Neural cell (in vitro differentiated cells): ENCODE measurements around the gene HHIPL1. TPM values are rescaled to one million over a fixed set of nuclear protein-coding genes. Genes with fewer than 3 reads are reported as not detected.

Experiments used
- H2AFZ ChIP-seq: fragments of 200-600, 300-800 bp; sonication (generic), shearing (Covaris generic); 2 replicates; pipeline ENCODE4 v1.6.0; 2014; ENCODE audit warnings: low read depth, mild to moderate bottlenecking, antibody characterized with exemption, low read length, moderate library complexity
- H3F3A ChIP-seq: fragments of 200-600 bp; shearing (Covaris generic); 2 replicates; pipeline ENCODE4 v1.6.1; 2016; ENCODE audit warnings: mild to moderate bottlenecking, moderate library complexity, mixed read lengths, antibody characterized with exemption, low read length; ENCODE audit not compliant: insufficient read depth, poor library complexity, severe bottlenecking
- H3K27ac ChIP-seq: fragments of 200-600, 300-800 bp; sonication (generic), shearing (Covaris generic); 2 replicates; pipeline ENCODE4 v1.5.1; 2014; ENCODE audit warnings: mild to moderate bottlenecking, low read length, moderate library complexity
- H3K27me3 ChIP-seq: fragments of 300-800, 200-600 bp; sonication (generic), shearing (Covaris generic); 2 replicates; pipeline ENCODE4 v1.6.0; 2014; ENCODE audit warnings: mild to moderate bottlenecking, low read depth, low read length, moderate library complexity; ENCODE audit not compliant: insufficient read depth
- H3K36me3 ChIP-seq: fragments of 300-800, 200-600 bp; sonication (generic), shearing (Covaris generic); 2 replicates; pipeline ENCODE4 v1.5.1; 2014; ENCODE audit warnings: mild to moderate bottlenecking, antibody characterized with exemption, low read length, moderate library complexity; ENCODE audit not compliant: insufficient read depth
- H3K4me2 ChIP-seq: fragments of 300-800, 200-600 bp; sonication (generic), shearing (Covaris generic); 2 replicates; pipeline ENCODE4 v1.6.0; 2014; ENCODE audit warnings: mild to moderate bottlenecking, low read length
- H3K4me3 ChIP-seq: fragments of 300-800, 200-600 bp; sonication (generic), shearing (Covaris generic); 2 replicates; pipeline ENCODE4 v1.5.1; 2014; ENCODE audit warnings: mild to moderate bottlenecking, low read length, moderate library complexity
- H3K79me2 ChIP-seq: fragments of 200-600 bp; shearing (Covaris generic); replicated peaks from 2 replicates; pipeline ENCODE4 v1.6.0; 2014; ENCODE audit warnings: mild to moderate bottlenecking, low read length, moderate library complexity; ENCODE audit not compliant: insufficient read depth
- H3K9ac ChIP-seq: fragments of 300-800, 200-600 bp; sonication (generic), shearing (Covaris generic); 2 replicates; pipeline ENCODE4 v1.6.1; 2016; ENCODE audit warnings: mild to moderate bottlenecking, low read length, mixed read lengths
- H3K9me2 ChIP-seq: fragments of 200-600 bp; shearing (Covaris generic); 2 replicates; pipeline ENCODE4 v1.6.1; 2016; ENCODE audit warnings: mild to moderate bottlenecking, low read length, mixed read lengths; ENCODE audit not compliant: insufficient read depth
- H3K9me3 ChIP-seq: fragments of 200-600, 300-800 bp; sonication (generic), shearing (Covaris generic); 2 replicates; pipeline ENCODE4 v1.6.1; 2016; ENCODE audit warnings: mild to moderate bottlenecking, mixed run types, low read length, moderate library complexity, mixed read lengths
- H4K20me1 ChIP-seq: fragments of 200-600 bp; shearing (Covaris generic); 2 replicates; pipeline ENCODE4 v1.6.1; 2016; ENCODE audit warnings: mild to moderate bottlenecking, mixed run types; ENCODE audit not compliant: insufficient read depth
- EP300 ChIP-seq: fragments of 450-650 bp; conservative IDR thresholded peaks from 2 replicates; pipeline ENCODE4 v1.6.1; 2014; ENCODE audit warnings: antibody characterized with exemption, mild to moderate bottlenecking, moderate library complexity; ENCODE audit not compliant: poor library complexity, severe bottlenecking
- EZH2 ChIP-seq: fragments of 200-600, 300-800 bp; shearing (Covaris generic), sonication (generic); IDR thresholded peaks from 2 replicates; pipeline ENCODE4 v1.6.1; 2014; ENCODE audit warnings: antibody characterized with exemption, low read length, borderline replicate concordance, mild to moderate bottlenecking; ENCODE audit not compliant: insufficient read depth, poor library complexity, severe bottlenecking
- MXI1 ChIP-seq: fragments of 450-650 bp; conservative IDR thresholded peaks from 2 replicates; pipeline ENCODE4 v1.6.1; 2014; ENCODE audit warnings: antibody characterized with exemption, mild to moderate bottlenecking; ENCODE audit not compliant: poor library complexity, severe bottlenecking
- POLR2AphosphoS5 ChIP-seq: IDR thresholded peaks from 2 replicates; pipeline ENCODE4 v1.6.1; 2012
- RAD21 ChIP-seq: fragments of 450-650 bp; conservative IDR thresholded peaks from 2 replicates; pipeline ENCODE4 v1.6.1; 2014; ENCODE audit warnings: antibody characterized with exemption, mild to moderate bottlenecking, moderate library complexity
- REST ChIP-seq: IDR thresholded peaks from 2 replicates; pipeline ENCODE4 v1.6.1; 2012; ENCODE audit warnings: borderline replicate concordance
- SMC3 ChIP-seq: fragments of 450-650 bp; conservative IDR thresholded peaks from 2 replicates; pipeline ENCODE4 v1.6.1; 2014; ENCODE audit warnings: antibody characterized with exemption, mild to moderate bottlenecking, moderate library complexity; ENCODE audit not compliant: poor library complexity
- TAF1 ChIP-seq: IDR thresholded peaks from 2 replicates; pipeline ENCODE4 v1.6.1; 2012; ENCODE audit warnings: low read depth
- polyA plus RNA-seq: library from polyadenylated mRNA; depleted of rRNA; stranded (reverse); fragments of >200 nt; gene quantifications from 2 replicates; pipeline ENCODE4 v1.2.3, GENCODE V29; 2014
- TF ChIP-seq, protein P1 (sequence below): fragments of 450-650 bp; IDR thresholded peaks from 2 replicates; pipeline ENCODE4 v1.5.1; 2014; ENCODE audit warnings: antibody characterized with exemption, mild to moderate bottlenecking, moderate library complexity; ENCODE audit not compliant: poor library complexity, severe bottlenecking

The HHIPL1 gene
- polyA plus RNA-seq, 1 donor from 2014 or later: 0.47 TPM

- Histone ChIP-seq H4K20me1 (no peaks in the 10 kb centered on the region), H3K27me3 (no peaks in the 10 kb centered on the region), H3K79me2 (no peaks in the 10 kb centered on the region), H3K36me3 (no peaks in the 10 kb centered on the region), H3K9me3 (no peaks in the 10 kb centered on the region), H3F3A (no peaks in the 10 kb centered on the region), H2AFZ (no peak overlapping the region), H3K9me2 (no peaks in the 10 kb centered on the region), H3K4me2 (no peak overlapping the region), H3K27ac (no peak overlapping the region), H3K9ac (no peak overlapping the region), H3K4me3 (no peak overlapping the region)
- TF ChIP-seq SMC3 (no peak), EZH2 (no peak), RAD21 (no peak), EP300 (no peak), REST (no peak), MXI1 (no peak), POLR2AphosphoS5 (no peak), TAF1 (no peak)
- TF ChIP-seq, protein P1, sequence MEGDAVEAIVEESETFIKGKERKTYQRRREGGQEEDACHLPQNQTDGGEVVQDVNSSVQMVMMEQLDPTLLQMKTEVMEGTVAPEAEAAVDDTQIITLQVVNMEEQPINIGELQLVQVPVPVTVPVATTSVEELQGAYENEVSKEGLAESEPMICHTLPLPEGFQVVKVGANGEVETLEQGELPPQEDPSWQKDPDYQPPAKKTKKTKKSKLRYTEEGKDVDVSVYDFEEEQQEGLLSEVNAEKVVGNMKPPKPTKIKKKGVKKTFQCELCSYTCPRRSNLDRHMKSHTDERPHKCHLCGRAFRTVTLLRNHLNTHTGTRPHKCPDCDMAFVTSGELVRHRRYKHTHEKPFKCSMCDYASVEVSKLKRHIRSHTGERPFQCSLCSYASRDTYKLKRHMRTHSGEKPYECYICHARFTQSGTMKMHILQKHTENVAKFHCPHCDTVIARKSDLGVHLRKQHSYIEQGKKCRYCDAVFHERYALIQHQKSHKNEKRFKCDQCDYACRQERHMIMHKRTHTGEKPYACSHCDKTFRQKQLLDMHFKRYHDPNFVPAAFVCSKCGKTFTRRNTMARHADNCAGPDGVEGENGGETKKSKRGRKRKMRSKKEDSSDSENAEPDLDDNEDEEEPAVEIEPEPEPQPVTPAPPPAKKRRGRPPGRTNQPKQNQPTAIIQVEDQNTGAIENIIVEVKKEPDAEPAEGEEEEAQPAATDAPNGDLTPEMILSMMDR: no peak
Measured at GRCh38 chr14:99674064-99674650, 29.2 kb downstream of the HHIPL1 start.

DNA sequence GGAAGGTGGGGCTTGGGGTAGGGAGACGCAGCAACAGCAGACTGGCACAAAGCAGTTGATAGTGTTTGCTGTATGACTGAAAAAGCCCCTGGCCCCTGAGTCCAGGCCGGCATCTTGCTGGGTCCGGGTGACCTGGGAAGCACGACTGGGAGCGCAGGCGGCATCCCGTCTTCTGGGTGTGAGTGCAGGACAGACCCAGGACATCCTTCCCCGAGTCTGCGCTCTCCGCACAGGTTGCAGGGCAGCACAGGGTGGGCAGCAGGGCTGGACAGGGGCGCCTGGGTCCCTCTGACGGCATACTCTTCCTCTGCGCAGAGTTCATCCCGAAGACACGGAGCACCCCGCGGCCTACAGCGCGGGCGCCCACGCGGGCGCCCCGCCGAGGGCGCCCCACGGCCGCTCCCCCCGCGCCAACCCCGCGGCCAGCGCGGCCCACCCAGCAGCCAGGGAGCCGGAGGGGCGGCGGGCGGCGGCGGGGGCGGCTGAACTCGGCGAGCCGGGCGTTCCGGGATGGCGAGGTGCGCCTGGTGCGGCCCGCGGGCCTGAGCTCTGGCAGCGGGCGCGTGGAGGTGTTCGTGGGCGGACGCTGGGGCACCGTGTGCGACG is 29.9 kb downstream of the HHIPL1 start:
- no peak overlapping the region for H2AFZ ChIP-seq

More for the DNA sequence above, 29.9 kb downstream of the HHIPL1 start:
- H4K20me1 ChIP-seq: no peaks in the 10 kb centered on the region
- H3K79me2 ChIP-seq: no peaks in the 10 kb centered on the region
- H3K4me2 ChIP-seq: no peak overlapping the region
- no peaks in the 10 kb centered on the region for H3K9me2 ChIP-seq
- no peaks in the 10 kb centered on the region for H3F3A ChIP-seq
- no peaks in the 10 kb centered on the region for H3K27me3 ChIP-seq
- H3K36me3 ChIP-seq: no peaks in the 10 kb centered on the region
- H3K9me3 ChIP-seq: no peaks in the 10 kb centered on the region
- H3K4me3 ChIP-seq: no peak overlapping the region
- no peak overlapping the region for H3K27ac ChIP-seq
- TF ChIP-seq SMC3: no peak
- TF ChIP-seq EP300: no peak
- no peak for TF ChIP-seq TAF1
- TF ChIP-seq POLR2AphosphoS5: no peak
- no peak for TF ChIP-seq RAD21
- TF ChIP-seq REST: no peak
- no peak for TF ChIP-seq MXI1
- TF ChIP-seq, protein P1: no peak
- no peak for TF ChIP-seq EZH2
- no peak overlapping the region for H3K9ac ChIP-seq
